Tibial artery (tissue), 4 donors: ENCODE data around the gene KCNE5.
A peak's percentile ranks its signal among the peaks of the same experiment; 100 is the strongest.

Source experiments
- DNase-seq, 2 donors: peaks; one replicate each; pipeline ENCODE4 v3.0.0-alpha.2; 2019
- H3K27ac ChIP-seq, 2 donors: fragments of 200-600 bp; sonication (generic) in 1 of 2; 1 replicate in 1 of 2; 2 replicates in 1 of 2; pipeline ENCODE4 v1.5.1; 2018 to 2019; ENCODE audit warnings: mild to moderate bottlenecking in 1 of 2
- H3K27me3 ChIP-seq, 2 donors: fragments of 200-600 bp; sonication (generic) in 1 of 2; one replicate each; pipeline versions ENCODE4 v1.5.1 to v1.6.0; 2016 to 2019
- H3K36me3 ChIP-seq, 3 donors: fragments of 200-600 bp; sonication (generic) in 2 of 3; one replicate each; pipeline ENCODE4 v1.5.1; 2016 to 2019; ENCODE audit warnings: mild to moderate bottlenecking in 2 of 3
- H3K4me1 ChIP-seq, 4 donors: fragments of 200-600 bp; sonication (generic) in 2 of 4; 1 replicate in 3 of 4; 2 replicates in 1 of 4; pipeline ENCODE4 v1.5.1; 2016 to 2019
- H3K4me3 ChIP-seq, 2 donors: fragments of 200-600 bp; sonication (generic) in 1 of 2; 1 replicate in 1 of 2; 2 replicates in 1 of 2; pipeline ENCODE4 v1.5.1; 2018 to 2019; ENCODE audit warnings: mild to moderate bottlenecking in 2 of 2
- H3K9me3 ChIP-seq, 3 donors: fragments of 200-600 bp; sonication (generic) in 1 of 3; one replicate each; pipeline ENCODE4 v1.5.1; 2016 to 2019
- CTCF ChIP-seq, 2 experiments: fragments of 200-600 bp in 1 of 2; fragments of 450-650 bp in 1 of 2; IDR thresholded peaks; one replicate each; pipeline ENCODE4 v1.5.1; 2017 to 2019; ENCODE audit warnings: antibody characterized with exemption in 2 of 2, mild to moderate bottlenecking in 1 of 2, moderate library complexity in 1 of 2
- intact Hi-C: fragments of 100-400 bp; cut with DNase I; formaldehyde crosslinking; loops from one replicate; pipeline ENCODE4 v1.15.0; 2023; ENCODE audit warnings: low total_unique reads

KCNE5 gene

DNA sequence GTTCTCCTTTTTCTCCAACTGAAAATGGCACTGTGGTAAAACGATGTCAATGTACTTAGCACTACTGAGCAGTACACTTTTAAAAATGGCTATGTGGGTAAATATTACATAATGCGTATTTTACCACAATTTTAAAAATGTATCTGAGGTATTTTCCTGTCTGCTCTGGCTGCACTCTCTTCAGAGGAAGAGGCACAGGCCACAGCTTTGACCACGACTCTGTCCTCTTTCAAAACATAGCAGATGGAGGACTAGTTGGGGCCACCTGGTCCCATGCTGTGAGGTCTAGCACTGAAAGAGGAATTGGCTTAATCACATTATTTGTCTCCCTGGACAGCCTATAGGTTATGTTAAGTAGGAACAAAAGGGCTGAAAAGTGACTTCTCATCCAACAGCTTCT lies 5.2 kb downstream of the KCNE5 start:
- intact Hi-C loops: no loop called here
- TF ChIP-seq CTCF (IDR thresholded peaks at IDR 0.05): no peak
- no peak overlapping the region for H3K27ac ChIP-seq
- H3K9me3 ChIP-seq: no peaks in the 10 kb centered on the region
- no peaks in the 10 kb centered on the region for H3K36me3 ChIP-seq
- no peak overlapping the region for H3K4me3 ChIP-seq
- DNase-seq: no peak
- no peaks in the 10 kb centered on the region for H3K4me1 ChIP-seq
- no peaks in the 10 kb centered on the region for H3K27me3 ChIP-seq

- no peaks in the 10 kb centered on the region for H3K27me3 ChIP-seq
- no peak overlapping the region for H3K27ac ChIP-seq
- DNase-seq: no peak
- no peaks in the 10 kb centered on the region for H3K4me1 ChIP-seq
- no peak for TF ChIP-seq CTCF (IDR thresholded peaks at IDR 0.05)
- intact Hi-C loops: no loop called here
- H3K36me3 ChIP-seq: no peaks in the 10 kb centered on the region
- no peaks in the 10 kb centered on the region for H3K9me3 ChIP-seq
- H3K4me3 ChIP-seq: no peak overlapping the region
Measured at GRCh38 chrX:109614951-109615350, 10.0 kb downstream of the KCNE5 start.

GRCh38 chrX:109601486-109601885 lies 23.5 kb downstream of the KCNE5 start:
- Histone ChIP-seq H3K4me1 (no peaks in the 10 kb centered on the region), H3K9me3 (peaks cover 0 to 7% (median 0%) of the 10 kb centered on the region in 3 donors), H3K27ac (no peak overlapping the region), H3K4me3 (no peak overlapping the region), H3K36me3 (no peaks in the 10 kb centered on the region), H3K27me3 (no peaks in the 10 kb centered on the region)
- intact Hi-C loops: no loop called here
- TF ChIP-seq CTCF (IDR thresholded peaks at IDR 0.05): no peak
- no peak for DNase-seq

DNA sequence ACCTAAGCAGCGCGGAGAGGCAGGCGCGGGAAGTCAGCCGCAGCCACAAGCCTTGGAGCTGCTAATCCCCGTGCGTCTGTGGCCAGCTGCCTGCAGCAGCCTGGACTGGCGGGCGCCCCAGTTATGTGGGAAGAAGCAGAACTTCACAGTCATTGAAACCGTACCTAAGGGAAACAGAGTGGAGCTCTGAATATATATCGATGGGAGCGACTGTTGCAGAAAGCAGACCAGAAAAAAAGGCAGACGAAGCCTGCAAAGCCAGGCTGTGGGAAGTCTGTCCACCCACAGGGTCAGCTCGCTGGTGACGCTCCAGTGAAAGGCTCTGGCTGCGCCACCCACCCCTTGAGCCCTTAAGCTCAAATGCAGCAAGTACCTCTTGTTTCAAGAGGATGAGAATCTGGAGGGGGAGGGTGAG lies 24.7 kb downstream of the KCNE5 start:
- Histone ChIP-seq H3K36me3 (no peaks in the 10 kb centered on the region), H3K4me1 (no peaks in the 10 kb centered on the region), H3K27me3 (no peaks in the 10 kb centered on the region), H3K4me3 (no peak overlapping the region), H3K9me3 (no peaks in the 10 kb centered on the region), H3K27ac (no peak overlapping the region)
- peak in 1 of 2 donors; percentile 28 for DNase-seq
- intact Hi-C loops: no loop called here
- TF ChIP-seq CTCF (IDR thresholded peaks at IDR 0.05): no peak

- H3K9me3 ChIP-seq: no peaks in the 10 kb centered on the region
- H3K27ac ChIP-seq: no peak overlapping the region
- no peak for DNase-seq
- no peak overlapping the region for H3K4me3 ChIP-seq
- intact Hi-C loops: no loop called here
- H3K36me3 ChIP-seq: no peaks in the 10 kb centered on the region
- no peak for TF ChIP-seq CTCF (IDR thresholded peaks at IDR 0.05)
- no peaks in the 10 kb centered on the region for H3K4me1 ChIP-seq
- H3K27me3 ChIP-seq: no peaks in the 10 kb centered on the region
Measured at GRCh38 chrX:109596015-109596414, 29.0 kb downstream of the KCNE5 start.

- intact Hi-C loops: no loop called here
Measured at GRCh38 chrX:109590176-109590575, 34.8 kb downstream of the KCNE5 start.

More at GRCh38 chrX:109590176-109590575, 34.8 kb downstream of the KCNE5 start:
- TF ChIP-seq CTCF (IDR thresholded peaks at IDR 0.05): no peak
- Histone ChIP-seq H3K9me3 (no peaks in the 10 kb centered on the region), H3K4me3 (no peak overlapping the region), H3K4me1 (no peaks in the 10 kb centered on the region), H3K27me3 (no peaks in the 10 kb centered on the region), H3K27ac (no peak overlapping the region), H3K36me3 (no peaks in the 10 kb centered on the region)
- DNase-seq: no peak
